Activated T-cell treated with anti-CD3 and anti-CD28 coated beads, Interleukin-2, amount 50 U/mL, for 1 hour (primary cell): ENCODE measurements around the gene UBE3B.

Experiments used
- DNase-seq: peaks from one replicate; pipeline ENCODE4 v3.0.0-alpha.2; 2020

The UBE3B gene

GRCh38 chr12:109580684-109581333 is 103.4 kb downstream of the UBE3B start:
- no peak for DNase-seq

GRCh38 chr12:109581334-109581691 is 103.9 kb downstream of the UBE3B start:
- no peak for DNase-seq

GRCh38 chr12:109581856-109582255 is 104.4 kb downstream of the UBE3B start:
- DNase-seq: no peak

GRCh38 chr12:109582636-109583035 is 105.2 kb downstream of the UBE3B start:
- no peak for DNase-seq

GRCh38 chr12:109583733-109584132 is 106.3 kb downstream of the UBE3B start:
- no peak for DNase-seq
